Measurements from ENCODE around the gene TCF4.

DNA sequence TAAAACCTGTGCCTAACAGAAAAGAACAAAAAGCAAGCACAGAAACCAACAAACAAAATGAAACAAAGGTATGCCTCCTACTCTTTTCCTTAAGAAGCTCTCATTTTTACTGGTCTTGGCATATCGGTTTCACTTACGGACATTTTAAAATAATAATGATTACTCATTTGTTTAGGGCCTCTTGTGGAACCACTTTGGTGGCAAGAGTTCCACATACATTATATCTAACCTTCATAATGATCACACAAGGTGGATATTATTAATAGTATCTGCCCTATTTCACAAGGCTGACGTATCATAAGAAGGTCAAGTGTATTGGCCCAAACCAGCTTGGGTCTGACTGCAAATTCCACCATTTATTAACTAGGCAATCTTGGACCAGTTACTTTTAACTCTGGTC lies 304.7 kb downstream of the TCF4 start:
- TF ChIP-seq, protein P1, sequence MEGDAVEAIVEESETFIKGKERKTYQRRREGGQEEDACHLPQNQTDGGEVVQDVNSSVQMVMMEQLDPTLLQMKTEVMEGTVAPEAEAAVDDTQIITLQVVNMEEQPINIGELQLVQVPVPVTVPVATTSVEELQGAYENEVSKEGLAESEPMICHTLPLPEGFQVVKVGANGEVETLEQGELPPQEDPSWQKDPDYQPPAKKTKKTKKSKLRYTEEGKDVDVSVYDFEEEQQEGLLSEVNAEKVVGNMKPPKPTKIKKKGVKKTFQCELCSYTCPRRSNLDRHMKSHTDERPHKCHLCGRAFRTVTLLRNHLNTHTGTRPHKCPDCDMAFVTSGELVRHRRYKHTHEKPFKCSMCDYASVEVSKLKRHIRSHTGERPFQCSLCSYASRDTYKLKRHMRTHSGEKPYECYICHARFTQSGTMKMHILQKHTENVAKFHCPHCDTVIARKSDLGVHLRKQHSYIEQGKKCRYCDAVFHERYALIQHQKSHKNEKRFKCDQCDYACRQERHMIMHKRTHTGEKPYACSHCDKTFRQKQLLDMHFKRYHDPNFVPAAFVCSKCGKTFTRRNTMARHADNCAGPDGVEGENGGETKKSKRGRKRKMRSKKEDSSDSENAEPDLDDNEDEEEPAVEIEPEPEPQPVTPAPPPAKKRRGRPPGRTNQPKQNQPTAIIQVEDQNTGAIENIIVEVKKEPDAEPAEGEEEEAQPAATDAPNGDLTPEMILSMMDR (IDR thresholded peaks at IDR 0.05) = no peak
- TF ChIP-seq TAF1 (IDR thresholded peaks at IDR 0.05; ENCODE audit: borderline replicate concordance, low read depth, low read length) = no peak
- TF ChIP-seq, protein P2, sequence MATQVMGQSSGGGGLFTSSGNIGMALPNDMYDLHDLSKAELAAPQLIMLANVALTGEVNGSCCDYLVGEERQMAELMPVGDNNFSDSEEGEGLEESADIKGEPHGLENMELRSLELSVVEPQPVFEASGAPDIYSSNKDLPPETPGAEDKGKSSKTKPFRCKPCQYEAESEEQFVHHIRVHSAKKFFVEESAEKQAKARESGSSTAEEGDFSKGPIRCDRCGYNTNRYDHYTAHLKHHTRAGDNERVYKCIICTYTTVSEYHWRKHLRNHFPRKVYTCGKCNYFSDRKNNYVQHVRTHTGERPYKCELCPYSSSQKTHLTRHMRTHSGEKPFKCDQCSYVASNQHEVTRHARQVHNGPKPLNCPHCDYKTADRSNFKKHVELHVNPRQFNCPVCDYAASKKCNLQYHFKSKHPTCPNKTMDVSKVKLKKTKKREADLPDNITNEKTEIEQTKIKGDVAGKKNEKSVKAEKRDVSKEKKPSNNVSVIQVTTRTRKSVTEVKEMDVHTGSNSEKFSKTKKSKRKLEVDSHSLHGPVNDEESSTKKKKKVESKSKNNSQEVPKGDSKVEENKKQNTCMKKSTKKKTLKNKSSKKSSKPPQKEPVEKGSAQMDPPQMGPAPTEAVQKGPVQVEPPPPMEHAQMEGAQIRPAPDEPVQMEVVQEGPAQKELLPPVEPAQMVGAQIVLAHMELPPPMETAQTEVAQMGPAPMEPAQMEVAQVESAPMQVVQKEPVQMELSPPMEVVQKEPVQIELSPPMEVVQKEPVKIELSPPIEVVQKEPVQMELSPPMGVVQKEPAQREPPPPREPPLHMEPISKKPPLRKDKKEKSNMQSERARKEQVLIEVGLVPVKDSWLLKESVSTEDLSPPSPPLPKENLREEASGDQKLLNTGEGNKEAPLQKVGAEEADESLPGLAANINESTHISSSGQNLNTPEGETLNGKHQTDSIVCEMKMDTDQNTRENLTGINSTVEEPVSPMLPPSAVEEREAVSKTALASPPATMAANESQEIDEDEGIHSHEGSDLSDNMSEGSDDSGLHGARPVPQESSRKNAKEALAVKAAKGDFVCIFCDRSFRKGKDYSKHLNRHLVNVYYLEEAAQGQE (IDR thresholded peaks at IDR 0.05; ENCODE audit: low read depth, low read length) = no peak
- no peak for TF ChIP-seq MXI1 (IDR thresholded peaks at IDR 0.05; ENCODE audit: low read depth, low read length)
- TF ChIP-seq, protein P3, sequence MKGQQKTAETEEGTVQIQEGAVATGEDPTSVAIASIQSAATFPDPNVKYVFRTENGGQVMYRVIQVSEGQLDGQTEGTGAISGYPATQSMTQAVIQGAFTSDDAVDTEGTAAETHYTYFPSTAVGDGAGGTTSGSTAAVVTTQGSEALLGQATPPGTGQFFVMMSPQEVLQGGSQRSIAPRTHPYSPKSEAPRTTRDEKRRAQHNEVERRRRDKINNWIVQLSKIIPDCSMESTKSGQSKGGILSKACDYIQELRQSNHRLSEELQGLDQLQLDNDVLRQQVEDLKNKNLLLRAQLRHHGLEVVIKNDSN (IDR thresholded peaks at IDR 0.05; ENCODE audit: borderline replicate concordance, low read depth) = no peak
- TF ChIP-seq TEAD4 (IDR thresholded peaks at IDR 0.05; ENCODE audit: borderline replicate concordance, insufficient read depth) = no peak
- no peak for TF ChIP-seq RXRA (IDR thresholded peaks at IDR 0.05; ENCODE audit: borderline replicate concordance, low read depth)
- TF ChIP-seq SIN3A (IDR thresholded peaks at IDR 0.05; ENCODE audit: borderline replicate concordance, low read depth, low read length) = no peak
- TF ChIP-seq, protein P4, sequence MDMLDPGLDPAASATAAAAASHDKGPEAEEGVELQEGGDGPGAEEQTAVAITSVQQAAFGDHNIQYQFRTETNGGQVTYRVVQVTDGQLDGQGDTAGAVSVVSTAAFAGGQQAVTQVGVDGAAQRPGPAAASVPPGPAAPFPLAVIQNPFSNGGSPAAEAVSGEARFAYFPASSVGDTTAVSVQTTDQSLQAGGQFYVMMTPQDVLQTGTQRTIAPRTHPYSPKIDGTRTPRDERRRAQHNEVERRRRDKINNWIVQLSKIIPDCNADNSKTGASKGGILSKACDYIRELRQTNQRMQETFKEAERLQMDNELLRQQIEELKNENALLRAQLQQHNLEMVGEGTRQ (IDR thresholded peaks at IDR 0.05; ENCODE audit: borderline replicate concordance, low read depth, low read length) = no peak
- no peak for TF ChIP-seq RAD21 (IDR thresholded peaks at IDR 0.05; ENCODE audit: low read length)
